Hematopoietic multipotent progenitor cell treated with erythropoietin and hydrocortisone succinate and interleukin-3 and kit ligand, for 6 days (in vitro differentiated cells): ENCODE results near the gene PRRC2B.
"Not testable (repeated sequence)": the region's sequence is repeated elsewhere in the genome, so short reads cannot be mapped to it uniquely, and the experiment has no call there.

Experiments used
- DNase-seq: peaks from one replicate; pipeline ENCODE4 v3.0.0-alpha.2; 2015

The PRRC2B gene

DNA sequence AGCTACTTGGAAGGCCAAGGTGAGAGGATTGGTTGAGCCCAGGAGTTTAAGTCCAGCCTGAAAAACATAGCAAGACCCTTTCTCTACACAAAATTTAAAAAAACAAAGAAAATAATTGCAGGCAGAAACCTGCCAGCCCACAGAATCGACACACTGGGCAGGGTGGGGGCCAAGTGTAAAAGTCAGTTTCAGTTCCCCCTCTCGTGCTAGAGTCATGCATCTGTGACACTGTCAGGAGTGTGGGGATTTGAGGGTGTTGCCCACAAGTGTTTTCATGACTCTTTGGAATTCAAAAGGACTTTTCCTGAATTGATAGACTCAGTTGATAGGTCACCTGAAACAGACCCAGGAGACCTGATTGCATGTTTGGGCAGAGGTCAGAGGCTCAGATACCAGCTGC, 47.6 kb downstream of the PRRC2B start:
- no peak for DNase-seq

DNA sequence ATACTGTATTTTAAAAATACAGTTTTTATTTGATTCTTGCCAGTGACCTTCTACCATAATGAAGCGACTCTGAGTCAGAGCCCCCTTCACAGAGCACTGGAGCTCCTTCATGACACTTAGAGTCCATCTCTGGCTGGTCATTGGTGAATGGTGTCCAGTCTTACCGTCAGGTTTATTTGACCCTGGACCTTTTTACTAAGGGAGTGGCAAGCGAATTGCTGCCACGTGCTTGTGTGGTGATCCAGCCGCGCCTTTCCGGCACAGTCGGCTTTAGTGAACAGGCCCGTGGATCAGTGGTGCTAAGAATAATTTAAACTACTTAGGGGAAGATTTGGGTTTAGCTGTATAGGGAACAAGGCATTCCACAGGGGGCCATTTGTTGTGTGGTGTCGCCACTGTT, 48.5 kb downstream of the PRRC2B start:
- DNase-seq, result no peak

DNA sequence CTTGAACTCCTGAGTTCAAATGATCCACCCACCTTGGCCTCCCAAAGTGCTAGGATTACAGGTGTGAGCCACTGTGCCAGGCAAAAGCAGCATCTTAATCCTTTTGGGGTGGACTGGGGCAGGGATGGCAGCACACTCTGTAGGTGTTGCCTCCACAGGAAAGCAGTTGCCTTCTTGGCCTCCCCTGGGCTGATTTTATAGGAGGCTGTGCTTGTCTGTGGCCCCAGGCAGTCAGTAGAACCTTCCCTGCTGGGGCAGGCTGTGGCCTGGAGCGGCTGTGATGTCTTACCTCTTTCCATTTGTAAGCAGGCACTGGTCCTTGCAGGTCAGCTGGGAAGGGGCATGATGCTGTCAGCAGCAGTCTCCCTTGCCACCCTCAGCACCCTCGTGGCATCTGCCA, 49.8 kb downstream of the PRRC2B start:
- no peak for DNase-seq

DNA sequence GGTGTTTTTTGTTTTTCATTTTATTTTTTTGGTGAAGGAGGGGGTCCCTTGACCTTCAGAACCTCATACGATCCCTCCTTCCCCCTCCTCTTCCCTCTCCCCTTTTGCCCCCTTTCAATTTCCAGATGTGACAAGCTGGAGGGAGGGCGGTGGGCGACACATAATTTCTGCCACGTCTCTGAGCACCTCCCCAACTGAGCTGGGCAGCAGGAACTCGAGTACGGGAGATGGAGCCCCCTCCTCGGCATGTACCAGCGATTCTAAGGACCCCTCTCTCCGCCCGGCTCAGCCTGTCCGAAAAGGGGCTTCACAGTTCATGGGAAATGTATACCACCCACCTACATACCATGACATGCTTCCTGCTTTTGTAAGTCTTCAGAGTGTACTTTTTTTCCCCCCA, 52.4 kb downstream of the PRRC2B start:
- DNase-seq, result no peak

DNA sequence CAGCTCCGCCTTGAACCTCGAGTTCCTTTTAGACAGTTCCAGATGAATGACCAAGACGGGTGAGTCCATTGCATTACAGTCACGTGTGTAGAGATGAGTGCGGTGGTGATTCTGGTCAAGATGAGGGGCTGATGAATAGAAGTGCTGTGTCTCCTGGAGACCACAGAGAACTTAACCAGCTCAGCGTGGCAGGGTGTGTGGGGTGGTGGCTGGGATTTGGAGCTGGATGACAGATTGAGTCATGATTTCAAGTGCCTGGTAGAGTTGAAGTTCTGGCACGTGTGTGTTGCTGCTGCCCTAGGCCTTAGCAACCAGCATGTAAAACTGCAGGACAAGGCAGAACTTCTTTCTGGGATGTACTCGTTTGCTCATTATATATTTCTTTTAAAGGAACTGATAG, 53.3 kb downstream of the PRRC2B start:
- DNase-seq, result no peak

DNA sequence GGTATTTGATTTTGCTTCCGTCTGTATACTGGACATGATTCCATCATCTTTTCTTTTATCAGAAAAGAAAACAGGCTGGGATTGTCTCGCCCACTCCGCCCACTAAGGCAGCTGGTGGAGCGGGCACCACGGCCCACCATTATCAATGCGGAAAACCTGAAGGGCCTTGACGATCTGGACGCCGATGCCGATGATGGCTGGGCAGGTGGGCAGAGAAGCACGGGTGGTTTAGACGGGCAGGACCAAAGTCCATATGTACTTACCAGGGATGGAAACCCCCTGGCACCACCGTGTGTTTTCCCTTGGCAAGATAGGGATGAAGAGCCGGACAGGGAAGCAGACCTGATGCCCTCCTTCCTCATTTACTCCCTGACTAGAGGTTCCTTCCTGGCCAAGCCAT, 53.7 kb downstream of the PRRC2B start:
- DNase-seq, result no peak

DNA sequence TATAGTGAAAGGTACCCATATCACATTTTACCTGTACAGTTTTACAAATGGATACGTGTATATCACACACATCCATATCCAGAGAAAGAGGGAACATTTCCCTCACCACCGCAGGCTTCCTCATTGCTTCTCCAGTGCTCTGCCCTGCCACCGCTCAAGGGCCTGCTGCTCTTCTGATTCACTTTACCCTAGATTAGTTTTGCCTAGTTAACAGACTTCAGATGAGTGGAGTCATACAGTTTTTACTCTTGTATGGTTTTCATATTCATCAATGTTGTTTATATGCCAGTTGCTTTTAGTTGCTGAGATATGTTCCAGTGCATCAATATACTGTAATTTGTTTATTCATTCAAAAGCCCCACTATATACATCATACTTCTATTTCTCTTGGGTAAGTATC, 54.9 kb downstream of the PRRC2B start:
- no peak for DNase-seq

DNA sequence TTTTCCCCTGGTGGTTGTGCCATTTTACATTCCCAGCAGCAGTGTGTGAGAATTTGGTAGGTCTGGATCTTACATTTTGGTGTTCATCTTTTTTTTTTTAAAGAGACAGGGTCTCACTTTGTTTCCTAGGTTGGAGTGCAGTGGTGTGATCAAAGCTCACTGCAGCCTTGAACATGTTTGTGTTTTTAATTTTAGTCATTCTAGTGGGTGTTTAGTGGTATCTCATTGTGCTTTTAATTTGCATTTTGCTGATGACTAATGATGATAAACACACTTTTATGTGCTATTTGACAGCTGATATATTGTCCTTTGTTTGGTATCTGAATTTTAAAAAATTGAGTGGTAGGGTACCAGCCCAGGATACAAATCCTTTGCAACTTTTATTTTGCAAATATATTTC, 55.4 kb downstream of the PRRC2B start:
- DNase-seq, result no peak

DNA sequence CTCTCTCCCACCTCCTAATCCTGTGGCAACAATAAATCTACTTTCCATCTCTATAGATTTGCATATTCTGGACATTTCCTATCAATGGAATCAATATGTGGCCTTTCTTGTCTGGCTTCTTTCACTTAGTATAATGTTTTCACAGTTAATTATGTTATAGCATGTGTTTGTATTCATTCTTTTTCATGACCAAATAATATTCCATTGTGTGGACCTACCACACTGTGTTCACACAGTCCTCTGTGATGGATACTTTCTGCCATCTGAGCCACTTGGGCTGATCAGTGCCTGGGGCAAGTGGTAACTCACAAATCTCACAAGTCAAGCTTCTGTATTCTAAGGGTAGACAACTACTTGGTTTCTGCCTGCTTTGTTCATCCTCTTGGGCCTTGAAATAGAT, 60.1 kb downstream of the PRRC2B start:
- DNase-seq, result no peak

DNA sequence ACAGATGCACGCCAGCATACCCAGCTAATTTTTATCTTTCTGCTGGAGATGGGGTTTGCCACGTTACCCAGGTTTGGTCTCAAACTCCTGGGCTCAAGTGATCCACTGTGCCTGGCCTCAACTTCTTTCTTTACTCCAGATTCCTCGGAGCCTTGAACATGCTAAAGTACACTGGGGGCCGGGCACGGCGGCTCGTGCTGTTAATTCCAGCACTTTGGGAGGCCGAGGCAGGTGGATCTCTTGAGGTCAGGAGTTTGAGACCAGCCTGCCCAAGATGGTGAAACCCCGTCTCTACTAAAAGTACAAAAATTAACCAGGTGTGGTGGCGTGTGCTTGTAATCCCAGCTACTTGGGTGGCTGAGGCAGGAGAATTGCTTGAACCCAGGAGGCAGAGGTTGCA, 61.8 kb downstream of the PRRC2B start:
- DNase-seq, result not testable (repeated sequence)

DNA sequence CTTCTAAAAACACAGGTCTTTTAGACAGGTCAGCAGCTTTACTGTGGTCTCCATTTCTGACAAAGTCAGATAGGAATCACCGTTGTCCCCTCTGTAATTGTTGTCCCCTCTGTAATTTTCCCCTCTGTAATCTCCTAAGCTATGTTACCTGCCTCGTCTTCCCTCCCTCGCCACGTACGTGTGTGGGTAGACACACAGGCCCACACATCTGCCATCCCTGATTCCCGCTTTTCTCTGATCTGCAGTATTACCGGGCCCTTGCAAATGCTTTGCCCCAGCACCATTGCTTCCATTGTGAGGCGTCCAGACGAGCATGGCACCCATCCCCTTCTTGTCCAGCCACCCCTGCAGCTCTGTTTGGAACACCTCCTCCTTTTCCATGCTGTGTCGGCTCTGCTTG, 63.9 kb downstream of the PRRC2B start:
- DNase-seq, result no peak

DNA sequence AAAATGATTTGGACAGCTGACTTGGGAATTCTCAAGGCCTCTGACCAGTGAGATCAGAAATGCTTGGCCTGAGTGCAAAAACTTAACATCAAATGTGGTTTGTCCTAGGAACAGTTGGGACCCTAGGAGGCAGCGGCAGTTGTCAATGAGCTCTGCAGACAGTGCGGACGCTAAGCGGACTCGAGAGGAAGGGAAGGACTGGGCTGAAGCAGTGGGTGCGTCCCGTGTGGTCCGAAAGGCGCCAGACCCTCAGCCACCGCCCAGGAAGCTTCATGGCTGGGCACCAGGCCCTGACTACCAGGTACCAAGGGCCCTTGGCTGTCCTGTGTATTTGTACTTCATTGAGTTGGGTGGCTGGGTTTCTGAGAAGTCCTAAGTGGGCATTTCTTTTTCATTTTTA, 65.2 kb downstream of the PRRC2B start:
- DNase-seq, result no peak

DNA sequence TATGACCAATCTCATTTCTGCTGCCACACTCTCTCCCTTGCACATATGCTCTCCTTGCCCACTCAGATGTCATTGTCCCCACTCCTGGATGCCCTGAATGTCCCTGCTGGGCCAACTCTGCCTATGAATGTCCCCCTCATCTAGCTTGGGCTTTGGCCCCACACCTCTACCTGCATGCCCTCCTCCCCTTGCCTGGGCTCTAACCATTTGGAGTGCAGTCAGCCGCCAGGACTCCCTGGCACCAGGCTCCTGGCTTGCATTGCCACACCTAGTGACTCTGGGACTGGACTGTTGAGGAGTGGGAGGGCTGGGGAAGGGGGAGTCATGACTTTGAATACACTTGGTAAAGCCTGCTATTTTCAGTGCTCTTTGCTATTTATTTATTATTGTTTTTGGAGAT, 67.3 kb downstream of the PRRC2B start:
- DNase-seq, result no peak

DNA sequence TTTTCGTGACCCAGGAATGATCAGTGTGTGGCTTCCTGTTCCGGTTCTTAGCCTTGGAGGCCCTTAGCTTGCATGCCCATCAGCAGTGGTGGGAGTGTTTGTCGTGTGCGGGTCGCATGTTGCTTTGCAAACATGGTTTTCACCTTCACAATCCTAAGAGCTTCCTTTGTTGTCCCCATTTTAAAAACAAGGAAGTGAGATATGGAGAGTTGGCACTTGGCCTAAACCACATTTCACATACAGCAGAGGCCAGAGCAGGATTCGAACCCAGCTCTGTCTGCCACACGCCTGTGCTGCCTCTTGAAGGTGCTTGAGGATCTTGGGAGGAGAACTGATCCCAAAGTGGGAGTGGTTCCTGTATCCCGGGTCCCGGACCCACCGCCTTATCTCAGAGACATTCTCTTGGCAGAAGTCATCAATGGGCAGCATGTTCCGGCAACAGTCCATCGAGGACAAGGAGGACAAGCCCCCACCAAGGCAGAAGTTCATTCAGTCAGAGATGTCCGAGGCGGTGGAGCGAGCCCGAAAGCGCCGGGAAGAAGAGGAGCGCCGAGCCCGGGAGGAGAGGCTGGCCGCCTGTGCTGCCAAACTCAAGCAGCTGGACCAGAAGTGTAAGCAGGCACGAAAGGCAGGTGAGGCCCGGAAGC, 70.6 kb downstream of the PRRC2B start:
- peak; percentile 39 for DNase-seq

DNA sequence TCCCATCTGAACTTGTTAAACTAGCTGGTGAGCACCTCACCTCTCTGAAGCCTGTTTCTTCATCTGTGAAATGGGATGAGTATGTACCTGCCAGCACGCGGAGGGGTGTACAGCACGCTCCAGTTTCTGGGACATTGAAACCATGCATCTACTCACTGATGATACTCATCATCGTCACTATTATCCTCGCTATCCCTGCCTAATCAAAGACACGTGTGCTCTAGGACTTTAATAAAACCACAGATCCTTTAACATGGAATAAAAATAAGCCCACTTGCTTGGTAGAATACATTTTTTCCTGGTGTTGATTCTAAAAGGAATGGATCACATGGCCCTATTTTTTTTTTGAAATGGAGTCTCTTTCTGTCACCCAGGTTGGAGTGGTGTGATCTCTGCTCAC, 71.5 kb downstream of the PRRC2B start:
- DNase-seq, result no peak

DNA sequence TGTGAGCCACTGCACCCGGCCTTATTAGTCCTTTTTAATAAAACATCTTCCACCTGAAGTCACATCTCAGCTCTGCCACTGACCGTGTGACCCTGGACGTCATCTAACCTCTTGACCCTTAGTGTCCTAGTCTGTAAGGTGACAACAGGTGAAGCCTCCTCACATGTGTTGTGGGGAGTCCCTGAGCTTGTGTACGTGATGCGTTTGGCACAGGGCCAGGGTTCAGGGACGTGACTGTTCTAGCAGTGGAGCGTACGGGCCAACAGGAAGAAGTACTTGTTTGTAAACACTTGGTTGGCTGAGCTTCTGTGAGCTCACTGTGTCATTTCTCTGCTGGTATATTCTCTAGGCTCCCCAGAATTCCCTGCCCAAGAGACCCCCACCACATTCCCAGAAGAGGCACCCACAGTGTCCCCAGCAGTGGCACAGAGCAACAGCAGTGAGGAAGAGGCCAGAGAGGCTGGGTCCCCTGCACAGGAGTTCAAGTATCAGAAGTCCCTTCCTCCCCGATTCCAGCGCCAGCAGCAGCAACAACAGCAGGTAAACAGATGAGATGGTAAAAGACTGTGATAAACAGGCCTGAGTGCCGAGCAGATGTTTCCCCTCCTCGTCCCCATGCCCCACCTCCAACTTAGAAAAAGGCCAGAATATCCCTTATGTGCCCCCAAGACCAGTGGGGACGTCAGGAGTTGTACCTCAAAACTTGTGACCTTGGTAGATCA, 73.5 kb downstream of the PRRC2B start:
- DNase-seq, result no peak

DNA sequence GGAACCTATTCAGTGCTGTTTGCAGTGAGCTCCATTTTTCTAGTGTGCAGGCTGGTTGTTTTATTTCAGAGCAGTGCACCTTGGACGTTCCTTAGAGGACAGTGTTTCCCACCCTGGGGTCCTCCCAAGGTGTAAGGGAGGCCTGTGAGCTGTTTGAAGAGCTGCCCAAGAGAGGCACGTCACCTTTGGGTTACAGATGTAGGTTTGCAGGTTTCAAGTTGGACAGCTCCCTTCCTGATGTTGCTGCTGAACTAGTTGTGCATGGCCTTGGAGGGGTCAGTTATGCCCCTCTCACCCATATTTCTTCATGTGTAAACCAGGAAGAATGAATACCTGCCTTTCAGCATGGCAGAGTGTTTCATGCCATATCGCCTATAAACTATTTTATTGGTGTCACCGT, 74.1 kb downstream of the PRRC2B start:
- DNase-seq, result no peak

DNA sequence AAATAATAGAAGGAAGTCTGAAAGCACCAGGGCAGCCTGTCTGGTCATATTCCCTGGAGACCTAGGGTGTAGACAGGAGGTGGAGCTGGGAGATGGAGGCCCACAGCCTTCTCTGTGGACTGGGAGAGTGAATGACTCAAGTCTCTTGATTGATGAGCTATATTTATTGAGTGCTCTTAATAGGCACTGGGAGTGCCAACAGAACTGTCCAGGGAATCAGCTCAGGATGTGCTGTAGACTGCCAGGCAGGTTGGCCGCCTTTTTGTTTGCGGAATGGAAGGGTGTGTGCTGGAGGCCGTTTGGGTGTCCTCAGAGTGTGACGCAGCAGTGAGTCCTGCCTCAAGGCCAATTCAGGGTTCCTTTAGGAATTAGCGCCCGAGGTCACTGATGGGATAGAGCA, 75.5 kb downstream of the PRRC2B start:
- no peak for DNase-seq

DNA sequence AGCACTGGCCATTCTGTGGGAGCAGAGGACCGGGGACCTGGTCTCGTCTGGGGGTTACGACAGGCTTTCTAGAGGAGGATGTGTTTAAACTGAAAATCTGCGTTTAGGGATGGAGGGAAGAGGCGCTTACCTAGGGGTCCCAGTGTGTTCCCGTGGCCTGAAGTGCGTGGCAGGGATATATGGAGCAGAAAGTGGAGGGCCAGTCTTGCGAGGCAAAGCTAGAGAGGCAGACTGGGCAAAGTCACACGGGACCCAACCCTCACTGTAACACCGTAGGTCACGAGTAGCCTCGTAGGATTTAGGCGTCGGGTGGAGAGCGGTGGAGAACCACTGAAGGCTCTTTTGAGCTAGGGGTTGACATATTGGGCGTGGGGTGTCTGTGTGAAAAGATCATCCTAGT, 76.1 kb downstream of the PRRC2B start:
- DNase-seq, result no peak

DNA sequence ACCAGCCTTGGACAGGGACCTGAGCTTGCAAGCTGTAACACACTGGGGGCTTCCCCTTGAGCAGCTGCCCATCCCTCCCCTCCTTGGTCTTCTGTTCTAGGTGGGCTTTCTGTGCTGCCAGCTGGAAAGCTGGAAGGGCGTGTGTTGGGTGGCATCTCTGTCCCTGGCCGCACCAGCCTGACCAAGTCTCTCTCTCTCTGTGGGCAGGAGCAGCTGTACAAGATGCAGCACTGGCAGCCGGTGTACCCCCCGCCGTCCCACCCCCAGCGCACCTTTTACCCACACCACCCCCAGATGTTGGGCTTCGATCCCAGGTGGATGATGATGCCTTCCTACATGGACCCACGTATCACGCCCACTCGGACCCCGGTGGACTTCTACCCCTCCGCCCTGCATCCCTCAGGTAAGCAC, 76.7 kb downstream of the PRRC2B start:
- no peak for DNase-seq

DNA sequence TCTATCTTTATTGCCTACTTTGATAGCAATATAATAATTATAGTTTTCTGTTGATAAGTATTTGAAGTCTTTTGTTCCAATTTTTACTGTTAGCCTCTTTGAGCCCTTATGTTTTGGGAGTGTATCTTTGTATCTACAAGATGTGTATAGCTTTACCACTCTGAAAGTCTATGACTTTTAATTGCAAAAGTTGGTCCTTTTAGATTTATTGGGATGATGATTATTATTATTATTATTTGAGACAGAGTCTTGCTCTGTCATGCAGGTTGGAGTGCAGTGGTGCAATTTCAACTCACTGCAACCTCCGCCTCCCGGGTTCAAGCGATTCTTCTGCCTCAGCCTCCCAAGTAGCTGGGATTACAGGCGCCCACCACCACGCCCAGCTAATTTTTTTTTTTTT, 78.2 kb downstream of the PRRC2B start:
- not testable (repeated sequence) for DNase-seq

DNA sequence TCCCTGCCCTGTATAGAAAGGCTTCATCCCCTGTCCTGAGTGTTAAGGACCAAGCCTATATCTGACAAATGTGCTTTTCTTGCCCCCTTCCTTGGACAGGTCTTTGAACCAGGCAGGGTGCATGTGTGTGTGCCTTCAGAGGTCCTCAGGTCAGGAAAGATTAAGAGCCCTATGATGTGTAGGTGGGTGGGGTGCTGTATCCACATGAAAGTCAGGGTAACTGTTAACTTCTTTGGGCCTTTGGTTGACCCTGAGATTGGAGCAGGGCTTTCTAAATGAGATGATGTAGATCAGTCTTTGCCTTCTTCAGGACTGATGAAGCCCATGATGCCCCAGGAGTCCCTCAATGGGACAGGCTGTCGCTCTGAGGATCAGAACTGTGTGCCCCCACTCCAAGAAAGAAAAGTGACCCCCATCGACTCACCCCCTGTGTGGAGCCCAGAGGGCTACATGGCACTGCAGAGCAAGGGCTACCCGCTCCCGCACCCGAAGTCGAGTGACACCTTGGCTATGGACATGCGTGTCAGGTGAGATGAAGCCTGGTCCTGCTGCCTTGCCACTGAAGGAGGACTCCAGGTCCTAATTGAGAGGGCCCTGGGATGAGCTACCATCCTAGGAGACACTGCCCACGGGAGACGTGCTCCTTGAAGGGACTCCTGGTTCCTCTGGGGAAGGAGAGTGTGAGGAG, 79.5 kb downstream of the PRRC2B start:
- no peak for DNase-seq

DNA sequence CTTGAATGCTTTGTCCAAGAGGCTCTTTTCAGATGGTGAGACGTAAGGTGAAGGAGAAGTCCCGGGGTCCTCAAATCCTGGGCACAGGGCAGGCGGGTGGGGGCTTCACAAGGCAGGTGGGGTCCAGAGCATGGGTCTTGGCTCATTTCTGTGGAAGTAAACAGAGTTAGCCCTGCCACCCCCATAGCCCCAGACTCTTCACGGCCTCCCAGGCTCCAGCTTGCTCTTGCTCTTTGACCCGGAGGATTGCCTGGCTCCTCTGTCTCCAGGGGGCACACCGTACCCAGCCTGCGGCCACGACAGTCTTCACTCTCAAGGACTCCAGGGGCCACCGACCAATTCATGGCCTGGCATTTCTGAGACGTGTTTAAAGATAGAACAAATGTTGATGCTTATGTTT, 80.0 kb downstream of the PRRC2B start:
- DNase-seq, result no peak

DNA sequence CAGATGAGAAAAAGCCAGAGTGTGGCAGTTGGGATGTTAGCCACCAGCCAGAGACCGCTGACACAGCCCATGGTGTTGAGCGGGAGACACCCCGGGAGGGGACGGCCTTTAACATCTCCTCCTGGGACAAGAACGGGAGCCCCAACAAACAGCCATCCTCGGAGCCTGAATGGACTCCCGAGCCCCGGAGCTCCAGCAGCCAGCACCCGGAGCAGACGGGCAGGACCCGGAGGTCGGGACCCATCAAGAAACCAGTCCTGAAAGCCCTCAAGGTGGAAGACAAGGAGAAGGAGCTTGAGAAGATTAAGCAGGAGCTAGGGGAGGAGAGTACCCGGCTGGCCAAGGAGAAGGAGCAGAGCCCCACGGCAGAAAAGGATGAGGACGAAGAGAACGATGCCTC, 80.8 kb downstream of the PRRC2B start:
- no peak for DNase-seq
